Neural crest cell (in vitro differentiated cells): Measurements from ENCODE around the gene TPO. TPM values are rescaled to one million over a fixed set of nuclear protein-coding genes. Genes with fewer than 3 reads are reported as not detected.
A peak's percentile ranks its signal among the peaks of the same experiment; 100 is the strongest.

Experiments
- DNase-seq: peaks from one replicate; pipeline ENCODE4 v3.0.0; 2021; ENCODE audit warnings: low read depth, mixed read lengths, low spot score
- H3K27ac Mint-ChIP-seq: one replicate; pipeline ENCODE4 v1.8.0; 2021; ENCODE audit warnings: mild to moderate bottlenecking, mixed read lengths; ENCODE audit not compliant: unreplicated experiment
- H3K27me3 Mint-ChIP-seq: 2 replicates; pipeline ENCODE4 v1.8.0; 2021; ENCODE audit warnings: low read depth, mild to moderate bottlenecking, mixed read lengths
- H3K36me3 Mint-ChIP-seq: 2 replicates; pipeline ENCODE4 v1.8.0; 2021; ENCODE audit warnings: low read depth, mild to moderate bottlenecking, mixed read lengths
- H3K4me1 Mint-ChIP-seq: 2 replicates; pipeline ENCODE4 v1.8.0; 2021; ENCODE audit warnings: mixed read lengths
- H3K4me3 Mint-ChIP-seq: one replicate; pipeline ENCODE4 v1.8.0; 2021; ENCODE audit warnings: mild to moderate bottlenecking, mixed read lengths
- H3K9me3 Mint-ChIP-seq: 2 replicates; pipeline ENCODE4 v1.8.0; 2021; ENCODE audit warnings: mixed read lengths
- total RNA-seq: library from RNA; stranded (reverse); gene quantifications from 2 replicates; pipeline ENCODE4 v1.2.1, GENCODE V29; 2021
- TF ChIP-seq, protein P1 (sequence below): fragments of 200-600 bp; sonication (generic); conservative IDR thresholded peaks from 2 replicates; pipeline ENCODE4 v1.5.0; 2021; ENCODE audit warnings: antibody characterized with exemption, mild to moderate bottlenecking

Gene TPO
- total RNA-seq, 1 donor from 2014 or later, result not detected

DNA sequence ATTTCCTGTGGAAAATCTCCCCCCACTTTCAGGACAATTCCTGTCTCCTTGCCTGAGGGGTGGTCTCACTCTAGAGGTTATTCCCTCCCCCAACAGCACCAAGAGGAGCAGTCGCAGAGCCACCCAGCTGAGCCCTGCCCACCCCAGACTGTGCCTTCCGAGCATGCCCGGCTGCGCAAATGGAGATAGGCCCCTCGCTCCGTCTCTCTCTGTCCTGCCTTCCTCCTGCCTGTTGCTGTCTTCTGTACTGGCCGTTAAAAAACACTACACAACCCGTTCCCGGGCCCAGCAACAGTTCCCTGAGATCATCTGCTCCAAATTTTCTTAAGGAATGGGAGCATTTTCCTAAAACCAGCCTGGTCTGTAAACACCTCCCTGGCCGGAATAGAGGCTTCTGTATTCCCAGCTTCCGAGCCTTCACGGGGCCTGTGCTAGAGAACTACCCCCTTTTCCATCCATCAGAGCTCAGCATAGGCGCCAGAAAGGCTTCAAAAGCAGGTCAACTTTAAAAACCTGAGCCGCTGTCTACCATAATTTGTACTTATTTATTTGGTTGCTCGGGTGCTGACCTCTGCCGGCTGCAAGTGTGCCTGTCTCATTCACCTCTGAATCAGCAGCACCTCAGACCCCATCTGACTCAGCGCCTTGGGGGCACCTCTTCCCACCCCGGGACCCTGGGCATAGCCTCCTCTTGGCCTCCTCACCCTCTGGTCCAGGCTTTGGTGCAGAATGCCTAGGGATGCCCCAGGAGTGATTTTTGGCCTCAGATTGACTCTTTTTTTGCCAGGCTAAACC, 171.6 kb downstream of the TPO start:
- DNase-seq, result no peak
- Mint-ChIP-seq H3K27me3 (no peaks in the 10 kb centered on the region), H3K4me3 (no peak overlapping the region), H3K36me3 (no peaks in the 10 kb centered on the region), H3K9me3 (no peaks in the 10 kb centered on the region), H3K27ac (peak overlapping the region; percentile 50), H3K4me1 (peaks cover 16% of the 10 kb centered on the region)
- TF ChIP-seq, protein P1, sequence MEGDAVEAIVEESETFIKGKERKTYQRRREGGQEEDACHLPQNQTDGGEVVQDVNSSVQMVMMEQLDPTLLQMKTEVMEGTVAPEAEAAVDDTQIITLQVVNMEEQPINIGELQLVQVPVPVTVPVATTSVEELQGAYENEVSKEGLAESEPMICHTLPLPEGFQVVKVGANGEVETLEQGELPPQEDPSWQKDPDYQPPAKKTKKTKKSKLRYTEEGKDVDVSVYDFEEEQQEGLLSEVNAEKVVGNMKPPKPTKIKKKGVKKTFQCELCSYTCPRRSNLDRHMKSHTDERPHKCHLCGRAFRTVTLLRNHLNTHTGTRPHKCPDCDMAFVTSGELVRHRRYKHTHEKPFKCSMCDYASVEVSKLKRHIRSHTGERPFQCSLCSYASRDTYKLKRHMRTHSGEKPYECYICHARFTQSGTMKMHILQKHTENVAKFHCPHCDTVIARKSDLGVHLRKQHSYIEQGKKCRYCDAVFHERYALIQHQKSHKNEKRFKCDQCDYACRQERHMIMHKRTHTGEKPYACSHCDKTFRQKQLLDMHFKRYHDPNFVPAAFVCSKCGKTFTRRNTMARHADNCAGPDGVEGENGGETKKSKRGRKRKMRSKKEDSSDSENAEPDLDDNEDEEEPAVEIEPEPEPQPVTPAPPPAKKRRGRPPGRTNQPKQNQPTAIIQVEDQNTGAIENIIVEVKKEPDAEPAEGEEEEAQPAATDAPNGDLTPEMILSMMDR, result no peak

DNA sequence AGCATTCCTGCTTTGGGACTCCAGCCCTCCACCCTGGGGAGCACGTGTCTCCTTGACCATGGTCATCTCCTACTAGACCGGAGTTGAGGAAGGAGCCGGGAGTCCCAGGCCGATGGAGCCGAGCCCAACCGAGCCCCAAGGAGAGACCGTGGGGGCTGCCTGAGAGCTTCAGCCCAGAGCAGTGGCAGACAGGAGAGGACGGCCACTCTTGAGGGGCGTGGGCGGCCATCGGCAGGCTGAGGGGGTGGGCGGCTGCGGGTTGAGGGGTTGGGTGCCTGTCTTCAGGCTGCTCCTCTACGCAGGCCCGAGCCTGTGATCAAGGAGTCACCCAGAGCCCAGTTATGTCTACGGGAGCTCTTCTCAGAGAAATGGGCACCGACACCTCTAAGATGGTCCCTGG, 172.4 kb downstream of the TPO start:
- Mint-ChIP-seq H3K27ac (no peak overlapping the region), H3K36me3 (no peaks in the 10 kb centered on the region), H3K27me3 (no peaks in the 10 kb centered on the region), H3K9me3 (no peaks in the 10 kb centered on the region), H3K4me1 (peaks cover 16% of the 10 kb centered on the region), H3K4me3 (no peak overlapping the region)
- TF ChIP-seq, protein P1, result no peak
- no peak for DNase-seq

DNA sequence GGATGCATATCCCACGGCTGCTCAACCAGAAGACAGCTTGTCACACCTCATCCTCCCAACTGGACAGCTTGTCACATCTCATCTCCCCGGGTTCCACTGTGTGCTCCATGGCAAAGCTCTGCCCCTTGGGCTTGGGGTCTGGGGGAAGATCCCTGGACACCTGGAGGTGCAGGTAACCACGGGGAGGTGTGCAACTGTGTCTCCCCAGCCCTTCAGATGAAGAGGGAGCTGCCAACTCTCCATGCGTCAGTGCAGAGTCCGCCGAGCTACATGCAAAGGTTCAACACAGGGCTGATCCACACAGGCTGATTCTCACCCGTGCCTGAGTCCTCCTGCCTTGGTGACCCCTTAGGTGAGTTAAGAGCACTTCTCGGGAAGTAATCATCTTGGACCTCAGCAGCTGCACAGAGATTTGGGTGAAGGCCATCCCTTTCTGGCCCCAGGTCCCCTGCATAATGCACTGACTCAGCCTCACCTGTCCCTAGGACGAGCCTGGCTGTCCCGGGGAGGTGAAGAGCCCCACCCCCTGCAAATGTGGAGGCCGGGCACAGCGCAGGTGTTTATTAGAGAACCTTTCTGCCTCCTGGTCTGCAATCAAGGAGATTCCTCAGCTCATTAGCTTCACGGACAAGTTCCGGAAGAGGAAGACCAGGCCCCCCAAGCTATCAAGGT, 173.1 kb downstream of the TPO start:
- Mint-ChIP-seq H3K27ac (no peak overlapping the region), H3K27me3 (no peaks in the 10 kb centered on the region), H3K4me3 (no peak overlapping the region), H3K9me3 (no peaks in the 10 kb centered on the region), H3K4me1 (peaks cover 22% of the 10 kb centered on the region), H3K36me3 (no peaks in the 10 kb centered on the region)
- DNase-seq, result no peak
- TF ChIP-seq, protein P1, result no peak

DNA sequence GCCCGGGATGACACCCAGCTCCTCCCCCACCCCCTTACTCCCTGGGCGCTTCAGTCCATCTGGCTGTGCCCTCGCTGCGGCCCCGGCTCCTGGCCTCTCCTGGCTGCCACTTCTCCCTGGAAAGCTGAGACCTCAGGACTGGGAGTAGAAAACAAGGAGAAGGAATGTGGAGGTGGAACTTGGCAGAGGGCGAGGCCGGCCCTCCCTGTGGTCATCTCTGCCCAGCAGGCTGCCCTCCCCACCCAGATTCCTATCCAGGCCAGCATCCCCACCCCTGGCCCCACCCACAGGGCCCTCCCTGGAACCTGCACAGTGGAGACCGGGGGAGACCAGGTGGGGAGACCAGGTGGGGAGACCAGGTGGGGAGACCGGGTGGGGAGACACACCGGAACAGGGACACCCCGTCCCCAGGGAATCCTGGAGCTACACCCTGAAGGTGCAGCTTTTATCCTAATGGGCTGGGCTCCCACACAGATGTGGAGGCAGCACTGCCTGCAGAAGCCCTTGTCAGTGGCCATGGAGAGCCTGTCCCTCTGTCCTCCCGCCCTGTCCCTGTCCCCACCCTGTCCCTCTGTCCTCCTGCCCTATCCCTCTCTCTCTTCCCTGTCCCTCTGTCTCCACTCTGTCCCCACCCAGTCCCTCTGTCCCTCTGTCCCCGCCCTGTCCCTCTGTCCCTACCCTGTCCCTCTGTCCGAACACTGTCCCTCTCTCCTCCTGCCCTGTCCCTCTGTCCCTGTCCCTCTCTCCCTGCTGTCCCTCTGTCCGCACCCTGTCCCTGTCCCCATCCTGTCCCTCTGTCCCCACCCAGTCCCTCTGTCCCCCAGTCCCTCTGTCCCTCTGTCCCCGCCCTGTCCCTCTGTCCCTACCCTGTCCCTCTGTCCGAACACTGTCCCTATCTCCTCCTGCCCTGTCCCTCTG, 173.9 kb downstream of the TPO start:
- Mint-ChIP-seq H3K4me1 (peaks cover 26% of the 10 kb centered on the region), H3K9me3 (no peaks in the 10 kb centered on the region), H3K27me3 (no peaks in the 10 kb centered on the region), H3K4me3 (no peak overlapping the region), H3K36me3 (no peaks in the 10 kb centered on the region), H3K27ac (no peak overlapping the region)
- DNase-seq, result no peak
- TF ChIP-seq, protein P1, result no peak
